ENCODE results near the gene GABRR1.

DNA sequence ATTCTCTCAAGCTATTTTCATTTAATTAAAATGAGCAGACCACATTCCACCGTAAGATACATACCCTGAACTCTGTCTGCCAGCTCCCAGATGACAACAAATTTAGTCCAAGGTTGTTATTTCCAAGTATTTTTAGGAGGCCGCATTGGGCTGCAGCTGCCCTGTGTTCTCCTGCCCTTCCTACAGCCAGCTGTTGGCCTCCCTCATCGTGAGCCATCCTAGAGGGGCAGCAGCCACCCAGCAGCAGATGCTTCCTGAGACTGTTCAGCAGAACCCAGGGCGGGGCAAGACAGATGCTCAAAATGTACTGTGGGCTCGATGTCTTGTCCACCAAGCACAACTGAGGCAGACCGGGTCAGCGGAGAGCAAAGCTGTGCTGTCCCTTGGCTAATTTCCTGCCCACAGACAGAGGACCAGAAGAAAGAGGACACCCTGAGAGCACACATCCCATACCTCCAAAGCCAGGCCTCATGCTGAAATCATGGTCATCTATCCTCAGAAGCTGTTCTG, 16.4 kb downstream of the GABRR1 start:
- TF ChIP-seq, protein P1, sequence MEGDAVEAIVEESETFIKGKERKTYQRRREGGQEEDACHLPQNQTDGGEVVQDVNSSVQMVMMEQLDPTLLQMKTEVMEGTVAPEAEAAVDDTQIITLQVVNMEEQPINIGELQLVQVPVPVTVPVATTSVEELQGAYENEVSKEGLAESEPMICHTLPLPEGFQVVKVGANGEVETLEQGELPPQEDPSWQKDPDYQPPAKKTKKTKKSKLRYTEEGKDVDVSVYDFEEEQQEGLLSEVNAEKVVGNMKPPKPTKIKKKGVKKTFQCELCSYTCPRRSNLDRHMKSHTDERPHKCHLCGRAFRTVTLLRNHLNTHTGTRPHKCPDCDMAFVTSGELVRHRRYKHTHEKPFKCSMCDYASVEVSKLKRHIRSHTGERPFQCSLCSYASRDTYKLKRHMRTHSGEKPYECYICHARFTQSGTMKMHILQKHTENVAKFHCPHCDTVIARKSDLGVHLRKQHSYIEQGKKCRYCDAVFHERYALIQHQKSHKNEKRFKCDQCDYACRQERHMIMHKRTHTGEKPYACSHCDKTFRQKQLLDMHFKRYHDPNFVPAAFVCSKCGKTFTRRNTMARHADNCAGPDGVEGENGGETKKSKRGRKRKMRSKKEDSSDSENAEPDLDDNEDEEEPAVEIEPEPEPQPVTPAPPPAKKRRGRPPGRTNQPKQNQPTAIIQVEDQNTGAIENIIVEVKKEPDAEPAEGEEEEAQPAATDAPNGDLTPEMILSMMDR (conservative IDR thresholded peaks at IDR 0.05; ENCODE audit: low read depth in 2 of 2), result no peak
- TF ChIP-seq, protein P2, sequence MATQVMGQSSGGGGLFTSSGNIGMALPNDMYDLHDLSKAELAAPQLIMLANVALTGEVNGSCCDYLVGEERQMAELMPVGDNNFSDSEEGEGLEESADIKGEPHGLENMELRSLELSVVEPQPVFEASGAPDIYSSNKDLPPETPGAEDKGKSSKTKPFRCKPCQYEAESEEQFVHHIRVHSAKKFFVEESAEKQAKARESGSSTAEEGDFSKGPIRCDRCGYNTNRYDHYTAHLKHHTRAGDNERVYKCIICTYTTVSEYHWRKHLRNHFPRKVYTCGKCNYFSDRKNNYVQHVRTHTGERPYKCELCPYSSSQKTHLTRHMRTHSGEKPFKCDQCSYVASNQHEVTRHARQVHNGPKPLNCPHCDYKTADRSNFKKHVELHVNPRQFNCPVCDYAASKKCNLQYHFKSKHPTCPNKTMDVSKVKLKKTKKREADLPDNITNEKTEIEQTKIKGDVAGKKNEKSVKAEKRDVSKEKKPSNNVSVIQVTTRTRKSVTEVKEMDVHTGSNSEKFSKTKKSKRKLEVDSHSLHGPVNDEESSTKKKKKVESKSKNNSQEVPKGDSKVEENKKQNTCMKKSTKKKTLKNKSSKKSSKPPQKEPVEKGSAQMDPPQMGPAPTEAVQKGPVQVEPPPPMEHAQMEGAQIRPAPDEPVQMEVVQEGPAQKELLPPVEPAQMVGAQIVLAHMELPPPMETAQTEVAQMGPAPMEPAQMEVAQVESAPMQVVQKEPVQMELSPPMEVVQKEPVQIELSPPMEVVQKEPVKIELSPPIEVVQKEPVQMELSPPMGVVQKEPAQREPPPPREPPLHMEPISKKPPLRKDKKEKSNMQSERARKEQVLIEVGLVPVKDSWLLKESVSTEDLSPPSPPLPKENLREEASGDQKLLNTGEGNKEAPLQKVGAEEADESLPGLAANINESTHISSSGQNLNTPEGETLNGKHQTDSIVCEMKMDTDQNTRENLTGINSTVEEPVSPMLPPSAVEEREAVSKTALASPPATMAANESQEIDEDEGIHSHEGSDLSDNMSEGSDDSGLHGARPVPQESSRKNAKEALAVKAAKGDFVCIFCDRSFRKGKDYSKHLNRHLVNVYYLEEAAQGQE (IDR thresholded peaks at IDR 0.05; ENCODE audit: unreplicated experiment), result no peak
- TF ChIP-seq EZH2 (IDR thresholded peaks at IDR 0.05; ENCODE audit: low read depth, unreplicated experiment) (no peak), POLR2AphosphoS5 (IDR thresholded peaks at IDR 0.05; ENCODE audit: low read depth) (no peak), NANOG (IDR thresholded peaks at IDR 0.05; ENCODE audit: borderline replicate concordance) (no peak), CREB1 (CRISPR knock-in tag; IDR thresholded peaks at IDR 0.05; ENCODE audit: low read depth) (no peak), EZH2phosphoT487 (IDR thresholded peaks at IDR 0.05; ENCODE audit: unreplicated experiment) (no peak), JUNB (IDR thresholded peaks at IDR 0.05; ENCODE audit: unreplicated experiment) (no peak)
- TF ChIP-seq, protein P3, sequence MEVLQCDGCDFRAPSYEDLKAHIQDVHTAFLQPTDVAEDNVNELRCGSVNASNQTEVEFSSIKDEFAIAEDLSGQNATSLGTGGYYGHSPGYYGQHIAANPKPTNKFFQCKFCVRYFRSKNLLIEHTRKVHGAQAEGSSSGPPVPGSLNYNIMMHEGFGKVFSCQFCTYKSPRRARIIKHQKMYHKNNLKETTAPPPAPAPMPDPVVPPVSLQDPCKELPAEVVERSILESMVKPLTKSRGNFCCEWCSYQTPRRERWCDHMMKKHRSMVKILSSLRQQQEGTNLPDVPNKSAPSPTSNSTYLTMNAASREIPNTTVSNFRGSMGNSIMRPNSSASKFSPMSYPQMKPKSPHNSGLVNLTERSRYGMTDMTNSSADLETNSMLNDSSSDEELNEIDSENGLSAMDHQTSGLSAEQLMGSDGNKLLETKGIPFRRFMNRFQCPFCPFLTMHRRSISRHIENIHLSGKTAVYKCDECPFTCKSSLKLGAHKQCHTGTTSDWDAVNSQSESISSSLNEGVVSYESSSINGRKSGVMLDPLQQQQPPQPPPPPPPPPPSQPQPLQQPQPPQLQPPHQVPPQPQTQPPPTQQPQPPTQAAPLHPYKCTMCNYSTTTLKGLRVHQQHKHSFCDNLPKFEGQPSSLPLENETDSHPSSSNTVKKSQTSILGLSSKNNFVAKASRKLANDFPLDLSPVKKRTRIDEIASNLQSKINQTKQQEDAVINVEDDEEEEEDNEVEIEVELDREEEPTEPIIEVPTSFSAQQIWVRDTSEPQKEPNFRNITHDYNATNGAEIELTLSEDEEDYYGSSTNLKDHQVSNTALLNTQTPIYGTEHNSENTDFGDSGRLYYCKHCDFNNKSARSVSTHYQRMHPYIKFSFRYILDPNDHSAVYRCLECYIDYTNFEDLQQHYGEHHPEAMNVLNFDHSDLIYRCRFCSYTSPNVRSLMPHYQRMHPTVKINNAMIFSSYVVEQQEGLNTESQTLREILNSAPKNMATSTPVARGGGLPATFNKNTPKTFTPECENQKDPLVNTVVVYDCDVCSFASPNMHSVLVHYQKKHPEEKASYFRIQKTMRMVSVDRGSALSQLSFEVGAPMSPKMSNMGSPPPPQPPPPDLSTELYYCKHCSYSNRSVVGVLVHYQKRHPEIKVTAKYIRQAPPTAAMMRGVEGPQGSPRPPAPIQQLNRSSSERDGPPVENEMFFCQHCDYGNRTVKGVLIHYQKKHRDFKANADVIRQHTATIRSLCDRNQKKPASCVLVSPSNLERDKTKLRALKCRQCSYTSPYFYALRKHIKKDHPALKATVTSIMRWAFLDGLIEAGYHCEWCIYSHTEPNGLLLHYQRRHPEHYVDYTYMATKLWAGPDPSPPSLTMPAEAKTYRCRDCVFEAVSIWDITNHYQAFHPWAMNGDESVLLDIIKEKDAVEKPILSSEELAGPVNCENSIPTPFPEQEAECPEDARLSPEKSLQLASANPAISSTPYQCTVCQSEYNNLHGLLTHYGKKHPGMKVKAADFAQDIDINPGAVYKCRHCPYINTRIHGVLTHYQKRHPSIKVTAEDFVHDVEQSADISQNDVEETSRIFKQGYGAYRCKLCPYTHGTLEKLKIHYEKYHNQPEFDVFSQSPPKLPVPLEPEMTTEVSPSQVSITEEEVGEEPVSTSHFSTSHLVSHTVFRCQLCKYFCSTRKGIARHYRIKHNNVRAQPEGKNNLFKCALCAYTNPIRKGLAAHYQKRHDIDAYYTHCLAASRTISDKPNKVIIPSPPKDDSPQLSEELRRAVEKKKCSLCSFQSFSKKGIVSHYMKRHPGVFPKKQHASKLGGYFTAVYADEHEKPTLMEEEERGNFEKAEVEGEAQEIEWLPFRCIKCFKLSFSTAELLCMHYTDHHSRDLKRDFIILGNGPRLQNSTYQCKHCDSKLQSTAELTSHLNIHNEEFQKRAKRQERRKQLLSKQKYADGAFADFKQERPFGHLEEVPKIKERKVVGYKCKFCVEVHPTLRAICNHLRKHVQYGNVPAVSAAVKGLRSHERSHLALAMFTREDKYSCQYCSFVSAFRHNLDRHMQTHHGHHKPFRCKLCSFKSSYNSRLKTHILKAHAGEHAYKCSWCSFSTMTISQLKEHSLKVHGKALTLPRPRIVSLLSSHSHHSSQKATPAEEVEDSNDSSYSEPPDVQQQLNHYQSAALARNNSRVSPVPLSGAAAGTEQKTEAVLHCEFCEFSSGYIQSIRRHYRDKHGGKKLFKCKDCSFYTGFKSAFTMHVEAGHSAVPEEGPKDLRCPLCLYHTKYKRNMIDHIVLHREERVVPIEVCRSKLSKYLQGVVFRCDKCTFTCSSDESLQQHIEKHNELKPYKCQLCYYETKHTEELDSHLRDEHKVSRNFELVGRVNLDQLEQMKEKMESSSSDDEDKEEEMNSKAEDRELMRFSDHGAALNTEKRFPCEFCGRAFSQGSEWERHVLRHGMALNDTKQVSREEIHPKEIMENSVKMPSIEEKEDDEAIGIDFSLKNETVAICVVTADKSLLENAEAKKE (CRISPR knock-in tag; IDR thresholded peaks at IDR 0.05), result no peak
